HTR-8/SVneo (cell line): ENCODE measurements around the gene LMOD3.

Experiments used
- DNase-seq: peaks from one replicate; pipeline ENCODE4 v3.0.0; 2011; ENCODE audit warnings: low spot score, mixed read lengths; ENCODE audit not compliant: insufficient read length
- FAIRE-seq: peaks from 2 replicates; lab custom pipeline; 2011; peaks lifted over from hg19 to GRCh38; lab: Jason Lieb, UNC

LMOD3 gene

DNA sequence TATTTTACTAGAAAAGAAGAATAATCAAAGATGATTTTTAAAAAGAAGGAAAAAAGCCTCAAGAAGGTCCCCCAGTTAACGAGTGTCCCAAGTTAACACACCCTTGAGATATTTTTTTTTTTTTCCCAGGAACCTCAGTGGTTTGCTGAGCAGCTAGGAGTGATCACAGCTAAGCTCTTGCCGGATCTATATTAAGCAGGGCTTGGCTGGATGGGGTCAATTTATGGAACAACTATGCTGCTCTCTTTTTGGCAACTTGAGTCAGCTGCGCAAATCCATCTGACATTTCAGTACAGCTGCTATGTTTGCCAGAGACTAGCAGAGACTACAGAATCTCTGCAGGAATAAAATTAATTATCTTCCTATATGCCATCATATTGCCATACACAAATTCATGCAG lies at the start of gene LMOD3:
TSS of gene LMOD3 (minus strand) at position 193 of the 400 bp plus-strand sequence. CDS start 209 bp downstream, outside the sequence.
- DNase-seq = no peak
- FAIRE-seq = no peak

DNA sequence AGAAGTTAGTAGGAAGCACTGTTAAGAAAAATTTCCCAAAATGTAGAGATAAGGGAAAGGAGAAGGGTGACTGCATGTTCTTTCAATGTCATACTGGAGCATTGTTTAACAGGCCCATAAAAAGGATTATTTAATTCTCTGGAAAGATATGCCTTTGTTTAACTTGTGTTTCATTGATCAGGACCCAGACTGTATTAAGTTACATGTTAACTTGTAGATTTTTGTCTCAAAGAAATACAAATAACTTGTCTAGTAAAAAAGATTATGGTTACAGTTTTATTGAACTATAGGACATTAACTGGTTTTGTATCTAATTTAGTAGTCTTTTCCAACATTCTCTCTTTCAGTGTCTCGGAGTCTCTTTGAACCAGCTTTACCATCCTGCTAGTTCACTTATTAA lies 49.7 kb upstream of the LMOD3 start:
- FAIRE-seq (no peak), DNase-seq (no peak)

DNA sequence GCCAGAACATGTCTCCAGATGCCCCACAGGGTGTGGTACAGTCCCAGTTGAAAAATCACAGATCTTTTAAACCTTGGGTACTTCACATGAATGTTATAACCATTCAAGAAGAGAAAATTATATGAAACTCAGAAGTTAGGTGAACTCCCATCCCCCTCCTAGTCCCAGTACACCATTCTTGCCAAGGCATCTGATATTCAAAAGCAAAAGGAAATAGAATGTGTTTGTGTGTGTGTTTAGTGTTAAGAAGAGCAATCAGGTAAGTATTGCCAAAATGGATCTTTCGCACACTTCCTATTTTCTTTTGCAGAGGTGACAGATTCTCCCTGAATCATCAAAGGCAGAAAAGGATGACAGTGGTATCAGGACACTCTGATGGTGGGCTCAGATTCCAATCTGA lies 44.1 kb upstream of the LMOD3 start:
- DNase-seq (no peak), FAIRE-seq (no peak)

DNA sequence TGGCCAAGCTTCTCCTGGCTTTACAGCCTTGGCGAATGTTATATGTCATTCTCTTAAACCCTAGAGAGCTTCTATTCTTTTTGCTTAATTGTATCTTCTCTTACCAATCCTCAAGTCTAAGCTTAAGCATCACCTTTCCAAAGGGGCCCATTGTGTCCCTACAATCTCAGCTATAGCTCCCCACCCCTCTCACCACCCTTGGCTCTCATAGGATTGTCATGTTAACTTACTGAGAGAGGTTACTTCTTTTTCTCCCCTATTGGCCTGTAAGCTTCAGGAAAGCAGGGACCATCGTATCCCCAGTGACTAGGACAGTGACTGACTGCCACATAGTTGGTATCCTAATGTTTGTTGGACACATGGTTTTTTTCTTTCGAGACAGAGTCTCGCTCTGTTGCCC lies 43.3 kb upstream of the LMOD3 start:
- no peak for FAIRE-seq
- no peak for DNase-seq

DNA sequence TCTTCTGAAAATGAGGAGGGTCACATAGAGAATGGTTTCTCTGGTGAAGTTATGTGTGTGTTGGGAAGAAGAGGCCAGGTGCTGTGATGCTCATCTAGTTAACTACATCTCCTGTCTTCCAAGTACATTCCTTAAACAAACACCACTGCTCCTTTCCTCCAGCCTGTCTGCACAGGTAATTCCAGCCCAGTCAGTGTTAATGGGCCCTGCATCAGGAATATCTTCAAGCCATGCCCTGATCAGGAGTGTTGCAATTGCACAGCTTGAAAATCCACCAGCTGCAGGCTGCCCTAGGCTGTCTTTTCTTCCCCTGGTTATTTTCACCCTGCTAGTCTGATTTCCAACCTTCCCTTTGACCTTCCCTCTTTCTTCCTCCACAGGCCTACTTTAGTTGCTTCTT lies 41.9 kb upstream of the LMOD3 start:
- FAIRE-seq (no peak), DNase-seq (no peak)

DNA sequence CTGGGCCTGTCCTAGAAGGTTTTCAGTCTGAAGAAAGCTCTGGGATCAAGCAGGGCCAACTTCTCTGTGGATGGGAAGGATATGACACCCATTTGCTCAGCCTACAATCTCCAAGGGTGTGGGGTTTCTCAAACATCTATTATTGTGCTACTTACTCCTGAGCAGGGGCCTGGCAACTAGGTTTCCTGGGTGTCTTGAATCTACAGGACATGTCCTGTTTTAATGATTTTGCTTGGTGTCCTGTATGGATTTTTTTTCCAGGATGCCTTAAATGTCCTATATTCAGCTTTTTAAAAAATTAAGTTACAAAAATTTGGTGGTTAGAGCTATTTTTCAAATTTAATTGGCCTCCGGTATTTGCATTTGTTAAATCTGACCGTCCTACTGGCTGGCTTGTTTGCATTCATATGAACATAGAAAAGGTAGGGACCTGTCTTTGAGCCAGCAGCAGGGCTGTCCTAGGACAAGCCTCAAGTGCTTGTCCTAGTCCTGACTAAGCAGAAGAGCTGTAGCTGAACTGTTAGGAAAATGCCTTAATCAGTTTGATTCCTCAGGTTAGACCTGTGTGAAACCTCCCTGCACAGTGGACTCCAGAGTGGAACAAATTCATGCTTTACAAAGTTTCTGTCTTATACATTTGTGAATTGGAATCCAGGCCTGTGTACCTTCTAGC lies 40.0 kb upstream of the LMOD3 start:
- no peak for FAIRE-seq
- no peak for DNase-seq

DNA sequence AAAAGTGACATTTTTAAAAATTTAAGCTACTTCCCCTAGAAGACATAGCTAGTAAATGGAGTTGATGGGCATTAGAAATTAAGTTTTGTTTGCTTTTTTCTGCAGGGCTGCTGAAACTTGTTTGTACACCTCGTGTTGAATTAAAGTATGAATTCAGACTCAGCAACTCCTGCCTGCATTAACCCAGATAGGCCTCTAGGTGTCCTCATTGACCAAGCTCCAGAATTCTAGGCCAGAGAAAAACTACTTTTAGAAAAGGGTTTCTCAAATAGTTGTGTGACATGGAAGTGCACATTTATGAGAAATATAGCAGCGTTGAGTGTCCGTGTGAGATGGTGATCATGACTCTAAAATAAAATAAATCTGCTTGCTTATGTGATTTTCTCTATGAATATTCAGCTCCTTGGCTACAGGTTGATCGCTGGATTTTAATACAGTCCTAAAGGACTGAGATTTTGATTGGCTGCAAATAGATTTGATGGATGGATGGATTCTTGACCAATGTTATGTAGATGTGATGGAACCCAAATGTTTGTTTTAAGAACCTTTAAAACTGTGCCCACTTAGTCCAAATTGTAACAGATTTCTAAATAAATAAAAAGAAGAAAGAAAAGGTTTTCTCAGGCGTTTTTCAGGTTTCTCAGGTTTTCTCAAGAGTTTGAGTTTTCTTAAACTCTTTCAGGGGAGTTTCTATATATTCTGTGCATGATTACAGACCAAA lies 39.4 kb upstream of the LMOD3 start:
- peak; percentile 61 for DNase-seq
- no peak for FAIRE-seq

DNA sequence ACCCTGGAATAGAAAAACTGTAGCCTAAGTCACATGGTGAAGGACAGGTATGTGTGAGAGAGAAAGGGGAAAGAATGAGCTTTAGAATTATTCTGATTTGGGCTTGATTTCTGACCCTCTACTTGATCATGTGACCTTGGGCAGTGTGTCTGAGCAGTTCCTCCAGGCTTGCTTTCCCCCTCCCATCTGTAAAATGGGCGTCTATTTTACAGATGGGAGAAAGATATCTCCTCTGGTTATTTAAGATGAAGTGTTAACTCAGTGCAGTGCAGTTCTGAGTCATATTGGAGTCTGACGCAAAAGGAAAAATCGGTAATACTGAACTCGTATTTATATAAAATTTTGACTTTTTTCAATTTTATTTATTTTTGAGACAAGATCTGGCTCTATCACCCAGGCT lies 38.1 kb upstream of the LMOD3 start:
- FAIRE-seq (no peak), DNase-seq (no peak)

DNA sequence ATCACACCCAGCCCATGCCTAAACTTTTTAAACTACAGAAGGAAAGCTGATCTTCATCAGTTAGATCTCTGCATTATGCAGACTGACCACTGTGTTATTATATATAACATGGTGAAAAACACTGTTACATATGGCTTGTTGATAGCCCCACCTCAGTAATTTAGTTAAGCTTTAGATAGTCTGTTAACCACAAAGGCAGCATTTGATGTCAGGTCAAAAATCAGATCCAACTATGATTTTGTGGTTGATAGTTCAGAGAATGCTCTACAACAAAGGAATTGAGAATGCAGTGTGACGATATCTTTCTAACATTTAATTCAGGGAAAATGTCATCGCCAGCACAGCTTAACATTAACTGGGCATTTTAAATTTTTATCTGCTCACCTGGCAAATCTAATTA lies 37.7 kb upstream of the LMOD3 start:
- DNase-seq = no peak
- peak; percentile 40 for FAIRE-seq

DNA sequence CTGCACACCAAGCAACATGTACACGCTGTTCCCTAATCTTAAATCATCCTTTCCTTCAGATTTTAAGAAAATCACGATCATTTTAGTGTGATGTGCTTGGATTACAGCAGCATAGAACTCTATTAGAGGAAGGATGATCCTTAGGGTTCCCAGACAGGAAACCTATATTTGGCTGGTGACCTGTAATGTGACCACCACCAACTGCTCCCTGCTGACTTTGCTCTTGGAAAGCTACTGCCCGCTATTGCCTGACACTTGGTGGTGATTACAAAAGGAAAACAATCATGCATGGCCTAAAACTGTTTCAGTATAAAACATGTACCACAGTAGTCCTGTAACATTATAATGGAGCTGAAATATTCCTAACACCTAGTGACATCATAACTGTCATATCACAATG lies 27.2 kb upstream of the LMOD3 start:
- no peak for DNase-seq
- no peak for FAIRE-seq

DNA sequence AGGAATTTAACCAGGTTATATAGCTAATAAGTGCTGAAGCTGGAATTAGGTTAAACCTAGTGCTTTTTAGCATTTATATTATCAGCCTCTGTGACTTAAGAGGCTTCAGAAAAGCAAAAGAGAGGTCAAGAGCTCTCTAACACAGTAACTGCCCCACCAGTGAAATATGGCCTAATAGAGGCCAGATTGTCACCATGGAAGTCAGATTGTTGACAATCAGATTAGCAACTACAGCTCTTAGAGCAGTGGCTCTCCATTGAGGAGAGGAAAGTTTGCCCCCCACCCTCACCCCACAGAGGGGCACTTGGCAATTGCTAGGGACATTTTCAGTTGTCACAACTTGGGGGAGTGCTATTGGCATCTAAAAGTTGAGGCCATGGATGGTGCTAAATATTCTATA lies 23.3 kb upstream of the LMOD3 start:
- no peak for FAIRE-seq
- no peak for DNase-seq

DNA sequence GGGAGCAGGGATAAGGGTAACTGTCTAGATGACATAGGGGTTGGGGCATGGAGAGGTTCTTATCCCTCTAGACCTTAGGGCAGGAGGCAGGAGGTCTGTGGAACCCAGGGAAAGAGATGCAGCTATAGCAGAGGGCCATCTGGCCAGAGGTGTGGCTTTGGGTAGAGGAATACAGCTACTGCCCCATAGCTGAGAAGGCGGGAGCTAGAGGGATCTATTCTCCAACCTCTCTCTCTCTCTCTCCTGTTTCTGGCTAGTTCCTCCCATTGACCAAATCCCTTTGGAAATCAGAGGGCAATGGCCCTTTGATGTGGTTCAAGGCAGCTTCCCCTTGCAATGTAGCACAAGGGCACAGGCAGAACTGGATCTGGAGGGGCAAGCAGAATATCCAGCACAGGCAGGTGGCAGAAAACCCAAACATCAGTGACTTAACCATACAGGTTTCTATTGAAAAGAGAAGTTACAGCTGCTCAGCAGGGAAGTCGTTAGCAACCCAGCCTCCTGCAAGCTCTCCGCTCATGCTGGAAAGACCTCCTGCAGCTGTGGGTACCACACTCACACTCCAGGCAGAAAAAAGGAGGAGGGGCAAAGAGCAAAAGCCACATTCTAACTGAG lies 22.3 kb upstream of the LMOD3 start:
- DNase-seq = no peak
- FAIRE-seq = no peak

DNA sequence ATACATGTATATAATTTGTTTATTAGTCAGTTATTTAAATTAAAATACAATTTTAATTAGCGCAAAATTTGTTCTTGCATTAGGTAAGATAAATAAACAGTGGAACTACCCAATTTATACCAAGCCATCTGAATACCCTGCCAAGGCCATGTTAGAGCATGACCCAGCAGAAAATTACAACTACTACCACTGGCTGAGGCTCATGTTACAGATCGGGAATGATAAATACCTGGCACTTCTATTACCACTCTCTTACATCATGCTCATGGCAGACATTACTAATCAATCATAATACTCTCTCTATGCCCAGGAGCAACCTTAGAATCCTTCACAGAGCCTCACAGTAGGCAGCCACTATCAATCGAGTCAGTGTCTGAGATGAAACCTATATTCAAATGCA lies 21.2 kb upstream of the LMOD3 start:
- no peak for DNase-seq
- FAIRE-seq = no peak

DNA sequence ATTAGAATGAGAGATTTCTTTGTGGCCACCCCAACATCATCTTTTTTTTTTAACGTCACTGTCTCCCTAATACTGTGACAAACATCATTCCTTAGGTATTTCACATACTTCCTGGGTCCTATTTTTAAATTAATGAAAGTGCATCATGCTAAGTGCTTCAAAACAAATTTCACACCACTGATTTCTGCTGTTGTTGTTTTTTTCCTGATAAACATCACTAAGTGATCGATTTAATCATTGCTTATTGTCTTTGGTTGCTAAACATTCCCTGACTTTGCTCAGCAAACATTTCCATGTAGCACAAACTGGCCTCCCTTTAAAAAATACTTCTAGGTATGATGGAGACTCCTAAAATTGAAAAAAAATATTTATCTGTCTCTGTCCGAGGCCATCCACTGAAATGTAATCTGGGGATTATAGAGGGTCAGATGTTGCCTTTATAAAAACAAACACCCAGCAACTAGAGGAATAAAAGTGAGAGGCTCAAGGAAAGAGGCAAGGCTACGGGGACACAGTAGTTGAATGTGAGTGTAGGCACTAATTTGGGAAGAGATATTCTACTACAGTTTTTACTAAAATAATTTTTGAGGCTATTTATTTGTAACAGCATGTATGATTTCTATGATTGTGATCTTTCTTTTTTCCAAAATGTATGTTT lies 20.5 kb upstream of the LMOD3 start:
- DNase-seq (no peak), FAIRE-seq (no peak)

DNA sequence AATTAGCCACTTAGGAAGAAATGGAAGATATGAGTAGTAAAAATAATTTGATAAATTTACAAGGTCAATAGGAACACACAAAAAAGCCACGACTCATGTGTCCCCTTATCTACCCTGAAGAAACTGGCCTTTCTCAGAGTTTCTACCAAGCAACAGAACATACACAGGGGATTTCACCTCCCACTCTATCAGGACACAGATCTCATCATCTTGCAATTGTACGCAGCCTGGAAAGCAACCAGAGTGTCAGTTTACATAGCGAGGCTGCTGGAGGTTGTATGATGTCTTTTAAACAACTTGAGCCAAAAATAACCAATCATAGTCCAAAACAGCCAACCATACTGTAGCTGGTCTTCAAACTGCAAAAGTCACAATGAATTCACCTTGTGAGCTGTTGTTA lies 19.7 kb upstream of the LMOD3 start:
- DNase-seq (no peak), FAIRE-seq (no peak)

DNA sequence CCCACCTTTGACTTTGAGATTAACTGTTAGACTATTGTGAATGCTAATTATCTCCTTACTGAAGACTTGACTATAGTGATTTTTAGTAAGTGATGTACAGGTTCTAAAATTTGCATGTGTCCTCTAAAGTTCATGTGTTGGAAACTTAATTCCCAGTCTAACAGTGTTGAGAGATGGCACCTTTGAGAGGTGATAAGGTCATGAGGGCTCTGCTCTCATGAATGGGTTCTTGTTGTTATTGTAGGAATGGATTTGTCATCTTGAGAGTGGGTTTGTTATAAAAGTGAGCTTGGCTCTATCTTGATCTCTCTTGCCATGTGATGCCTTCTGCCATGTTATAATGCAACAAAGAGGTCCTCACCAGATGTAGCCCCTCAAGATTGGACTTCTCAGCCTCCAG lies 18.9 kb upstream of the LMOD3 start:
- FAIRE-seq (no peak), DNase-seq (no peak)

DNA sequence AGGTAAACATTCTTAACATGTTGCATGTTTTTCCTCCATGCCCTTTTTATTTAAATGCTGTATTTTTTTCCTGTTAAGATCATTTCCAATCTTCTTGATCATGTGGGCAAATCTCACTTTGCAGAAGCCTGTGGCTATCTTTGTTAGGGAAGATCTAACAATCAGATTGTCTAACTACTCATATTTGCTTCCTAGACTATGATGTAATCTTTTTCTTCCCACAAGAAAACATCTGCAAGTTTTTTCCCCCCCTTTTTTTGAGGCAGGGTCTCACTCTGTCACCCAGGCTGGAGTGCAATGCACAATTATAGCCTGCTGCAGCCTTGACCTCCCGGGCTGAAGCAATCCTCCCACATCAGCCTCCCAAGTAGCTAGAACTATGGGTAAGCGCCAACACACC lies 15.0 kb upstream of the LMOD3 start:
- no peak for DNase-seq
- no peak for FAIRE-seq

DNA sequence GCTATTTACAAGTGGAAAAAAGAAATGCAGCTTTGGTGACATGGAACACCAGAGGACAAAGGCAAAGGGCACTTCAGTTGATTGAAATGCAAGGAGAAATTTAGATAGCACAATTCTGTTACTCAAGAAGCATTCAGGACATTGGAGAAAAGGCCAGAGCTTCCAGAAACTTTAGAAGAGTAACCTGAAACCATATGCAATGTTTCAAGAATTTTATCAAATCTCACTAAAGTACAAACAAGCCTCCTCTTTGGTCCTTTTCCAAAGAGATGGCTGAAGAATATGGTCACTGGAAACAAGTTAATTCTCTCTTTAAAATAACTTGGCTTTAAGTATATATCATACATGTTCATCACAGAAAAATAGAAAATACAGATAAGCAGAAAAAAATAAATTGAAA lies 14.6 kb upstream of the LMOD3 start:
- no peak for FAIRE-seq
- no peak for DNase-seq

DNA sequence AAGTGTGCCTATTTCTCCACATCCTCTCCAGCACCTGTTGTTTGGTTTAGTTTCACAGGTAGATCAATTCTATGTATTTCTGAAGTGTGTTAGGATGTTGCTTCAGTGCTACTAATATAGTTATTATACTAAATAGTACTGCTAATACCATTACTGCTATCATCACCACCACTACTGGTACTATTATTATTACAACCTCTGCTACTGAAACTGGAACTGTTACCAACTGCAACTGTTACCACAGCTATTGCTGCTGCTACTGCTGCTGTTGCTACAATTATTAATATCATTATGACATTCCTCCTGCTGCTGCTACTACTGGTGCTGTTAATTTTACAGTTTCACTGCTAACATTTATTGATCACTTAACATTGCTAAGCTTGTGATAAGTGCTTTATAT lies 8.3 kb upstream of the LMOD3 start:
- no peak for FAIRE-seq

DNA sequence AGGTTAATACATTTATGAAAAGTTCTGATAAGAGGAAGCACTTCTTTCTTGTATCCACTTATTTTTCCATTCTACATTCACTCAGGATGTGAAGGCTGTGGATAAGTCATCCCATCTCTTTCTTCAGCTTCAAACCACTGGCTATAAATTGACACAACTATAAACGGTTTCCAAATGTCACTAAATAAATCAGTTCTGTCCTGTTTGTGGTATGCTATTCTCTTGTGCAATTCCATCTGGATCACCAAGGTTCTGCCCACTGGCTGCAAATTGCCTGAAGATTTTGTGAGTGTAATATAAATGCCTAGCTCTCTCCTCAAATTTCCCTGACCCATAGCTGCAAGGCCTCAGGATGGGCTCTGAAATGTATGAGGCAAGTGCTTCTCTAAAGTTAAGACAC lies 7.1 kb upstream of the LMOD3 start:
- DNase-seq = no peak
- no peak for FAIRE-seq

More for the DNA sequence above, 8.3 kb upstream of the LMOD3 start:
- DNase-seq = no peak

DNA sequence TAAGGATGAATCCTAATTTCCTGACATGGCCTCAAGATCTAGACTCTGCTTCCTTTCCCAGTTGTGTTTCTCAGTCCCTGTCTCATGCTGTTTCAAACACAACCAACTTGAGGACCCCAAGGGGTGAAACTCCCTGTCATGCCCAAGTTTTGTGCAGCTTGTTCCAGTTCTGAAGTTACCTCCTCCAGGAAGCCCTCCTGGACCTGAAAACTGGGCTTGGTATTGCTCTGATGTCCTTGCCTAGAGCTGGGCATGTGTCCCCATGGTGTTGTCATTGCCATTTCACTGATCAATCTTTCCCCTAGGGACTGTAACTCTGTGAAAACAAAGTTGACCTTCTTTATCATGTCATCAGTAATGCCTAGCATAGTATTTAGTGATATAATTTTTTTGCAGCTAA lies 6.1 kb upstream of the LMOD3 start:
- FAIRE-seq (no peak), DNase-seq (no peak)
